ENCODE results near the gene APOA4. TPM values are rescaled to one million over a fixed set of nuclear protein-coding genes. Genes with fewer than 3 reads are reported as not detected.
A peak's percentile ranks its signal among the peaks of the same experiment; 100 is the strongest.

The APOA4 gene
- total RNA-seq, 2 donors from 2014 or later, result not detected

DNA sequence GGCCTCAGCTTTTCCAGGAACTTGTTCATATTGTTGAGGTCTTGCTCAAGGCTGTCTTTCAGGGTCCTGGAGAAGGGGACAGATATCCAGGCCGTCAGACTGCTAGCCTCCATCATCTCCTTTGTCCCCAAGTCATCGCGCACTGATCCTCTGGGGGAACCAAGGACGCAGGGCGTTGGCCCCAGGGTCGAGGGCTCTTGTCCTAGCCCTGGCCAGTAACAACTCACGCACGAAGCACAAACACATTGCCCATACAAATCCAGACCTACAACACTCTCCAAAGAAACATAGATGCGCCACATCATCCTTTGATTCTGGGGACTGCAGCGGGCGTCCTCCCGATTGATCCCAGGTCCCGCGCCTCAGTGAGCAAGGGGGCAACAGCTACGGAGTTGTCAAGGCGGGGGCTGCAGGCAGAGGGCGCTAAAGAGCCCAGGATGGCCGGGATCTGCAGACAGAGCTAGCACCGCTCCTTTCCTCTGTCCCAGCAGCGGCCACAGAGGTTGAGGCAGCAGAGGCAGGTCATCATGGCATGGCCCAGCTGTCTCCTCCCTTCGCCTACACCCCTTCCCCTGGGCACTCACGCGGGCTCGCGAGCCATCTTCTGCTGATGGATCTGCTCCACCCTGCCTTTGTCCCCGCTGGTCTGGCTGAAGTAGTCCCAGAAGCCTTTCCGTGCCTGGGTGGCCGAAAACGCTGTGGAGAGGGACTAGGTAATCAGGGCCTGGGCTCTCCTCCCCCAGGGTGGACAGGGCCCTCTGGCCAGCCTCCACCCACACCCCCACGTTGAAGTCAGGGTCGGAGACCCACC, 31.9 kb downstream of the APOA4 start:
- DNase-seq (peak; percentile 58 to 82), ATAC-seq (peak; percentile 51)
- intact Hi-C loops (cut with DNase I, micrococcal nuclease), result loop anchor here (5.0 to 10.0 kb wide), 2 partner anchors 314 to 316 kb away; no protein-coding TSS in a partner anchor

DNA sequence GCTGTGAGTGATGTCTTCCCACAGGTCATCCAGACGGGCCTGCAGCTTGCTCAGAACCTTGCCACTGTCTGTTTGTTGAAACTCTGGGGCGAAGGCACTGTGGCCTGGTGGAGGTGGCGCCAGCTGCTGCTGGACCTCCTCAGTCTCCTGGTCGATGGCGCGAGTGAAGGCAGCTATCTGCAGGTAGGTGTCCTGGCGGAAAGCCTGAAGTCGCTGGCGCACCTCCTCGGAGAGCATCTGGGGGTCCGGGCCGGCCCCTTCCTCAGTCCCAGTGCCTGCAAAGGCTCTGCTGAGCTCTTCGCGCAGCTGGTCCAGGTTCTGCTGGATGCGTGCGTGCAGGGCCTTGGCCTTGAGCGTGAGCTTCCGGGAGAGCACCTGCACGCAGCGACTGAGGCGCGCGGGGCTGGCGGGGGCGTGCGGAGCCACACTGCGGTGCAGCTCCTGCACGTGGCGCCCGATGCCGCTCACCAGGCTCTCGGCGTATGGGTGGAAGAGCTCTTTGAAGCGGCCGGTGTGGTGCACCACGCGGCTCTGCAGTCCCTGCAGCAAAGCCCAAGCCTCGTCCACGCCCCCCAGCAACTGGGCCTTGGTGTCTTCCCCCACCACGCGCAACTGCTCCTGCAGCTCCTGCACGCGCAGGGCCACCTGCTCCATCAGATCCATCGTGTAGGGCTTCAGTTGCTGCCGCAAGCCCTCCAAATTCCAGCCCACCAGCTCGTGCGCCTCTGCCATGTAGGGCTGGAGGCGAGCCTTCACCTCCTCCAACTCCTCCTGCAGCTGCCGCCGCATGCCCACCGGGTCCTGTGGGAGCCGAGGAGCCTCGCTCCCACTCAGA, 32.7 kb downstream of the APOA4 start:
- intact Hi-C loops (cut with DNase I, micrococcal nuclease), result loop anchor here (5.0 to 10.0 kb wide), 2 partner anchors 314 to 317 kb away; no protein-coding TSS in a partner anchor
- DNase-seq (peak in 1 of 2 donors; percentile 8), ATAC-seq (no peak)

DNA sequence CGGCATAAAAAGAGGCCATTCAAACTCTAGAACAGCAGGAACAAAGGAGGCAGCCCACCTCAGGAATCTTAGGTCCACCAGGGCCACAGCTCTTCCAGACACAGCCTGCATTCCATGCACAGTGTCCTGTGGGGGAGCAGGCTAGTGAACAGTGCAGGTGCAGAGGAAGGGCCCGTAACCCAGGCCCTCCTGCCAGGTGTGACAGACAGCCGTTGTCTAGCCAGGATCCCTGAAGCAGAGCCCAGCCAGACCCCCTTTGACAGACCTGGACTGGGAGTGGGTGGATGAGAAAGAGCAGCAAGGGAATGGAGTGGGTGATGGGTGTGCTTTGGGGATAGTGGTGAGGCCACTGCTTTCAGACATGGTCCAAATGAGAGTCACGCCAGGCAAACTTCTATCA, 34.1 kb downstream of the APOA4 start:
- no peak for DNase-seq
- ATAC-seq, result no peak
- intact Hi-C loops (cut with DNase I, micrococcal nuclease), result no loop called here

DNA sequence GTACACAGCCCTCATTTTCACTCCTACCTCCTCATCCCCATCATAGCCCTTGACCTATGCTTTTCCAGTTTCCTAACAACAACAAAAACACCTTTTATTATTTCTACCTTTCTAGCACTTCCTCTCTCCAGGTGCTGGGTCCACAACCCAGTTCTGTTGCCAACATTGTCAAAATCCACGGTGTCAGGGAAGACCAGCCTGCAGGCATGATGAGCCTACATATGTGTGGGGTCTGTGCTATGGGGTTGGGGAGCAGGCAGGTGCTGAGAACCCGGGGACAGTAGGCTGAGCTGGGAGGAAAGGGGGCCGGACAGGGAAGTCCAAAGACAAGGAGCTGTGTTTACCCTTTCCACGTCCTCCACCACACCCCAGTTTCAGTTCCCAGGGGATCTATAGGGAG, 34.6 kb downstream of the APOA4 start:
- intact Hi-C loops (cut with DNase I, micrococcal nuclease), result no loop called here
- peak in 1 of 2 donors; percentile 10 for DNase-seq
- ATAC-seq, result no peak

DNA sequence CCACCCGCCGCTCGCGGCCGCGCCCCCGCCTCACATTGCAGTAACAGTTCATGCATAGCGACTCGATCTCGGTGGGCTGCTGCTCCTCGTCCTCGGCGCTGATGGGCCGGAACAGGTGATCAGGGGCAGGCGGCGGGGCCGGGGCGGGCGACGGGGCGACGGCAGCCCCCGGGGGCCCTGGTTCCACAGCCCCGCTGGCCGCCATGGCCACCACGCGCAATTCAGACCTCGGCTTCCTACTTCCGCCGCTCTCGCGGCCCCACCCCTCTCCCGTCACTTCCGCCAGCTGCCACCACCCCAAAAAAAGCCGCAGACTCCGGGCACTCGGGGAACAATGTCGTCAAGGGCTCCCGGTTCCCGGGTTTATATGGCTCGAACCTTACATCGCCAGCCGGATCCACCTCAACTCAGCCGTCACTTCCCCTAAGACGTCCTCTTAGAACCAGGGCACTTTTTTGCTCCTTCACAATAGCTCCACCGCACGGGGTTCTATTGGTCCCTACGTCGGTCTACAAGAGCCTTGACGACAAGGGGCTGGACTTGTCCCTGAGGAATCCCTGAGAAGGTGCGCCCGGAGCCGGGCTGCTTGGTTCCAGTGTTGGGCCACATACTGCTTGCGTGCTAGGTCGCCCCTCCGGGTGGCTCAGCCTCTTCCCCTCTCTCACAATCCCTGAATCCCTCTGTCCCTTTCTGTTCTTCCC, 35.2 kb downstream of the APOA4 start, which contains the start of gene ZPR1:
Gene ZPR1, minus strand, starts transcription at position 238 of the 701 bp plus-strand sequence. Its CDS starts 33 bp downstream, at position 205.
- ATAC-seq, result peak; percentile 90
- intact Hi-C loops (cut with DNase I, micrococcal nuclease), result no loop called here
- DNase-seq, result peak; percentile 79 to 92

DNA sequence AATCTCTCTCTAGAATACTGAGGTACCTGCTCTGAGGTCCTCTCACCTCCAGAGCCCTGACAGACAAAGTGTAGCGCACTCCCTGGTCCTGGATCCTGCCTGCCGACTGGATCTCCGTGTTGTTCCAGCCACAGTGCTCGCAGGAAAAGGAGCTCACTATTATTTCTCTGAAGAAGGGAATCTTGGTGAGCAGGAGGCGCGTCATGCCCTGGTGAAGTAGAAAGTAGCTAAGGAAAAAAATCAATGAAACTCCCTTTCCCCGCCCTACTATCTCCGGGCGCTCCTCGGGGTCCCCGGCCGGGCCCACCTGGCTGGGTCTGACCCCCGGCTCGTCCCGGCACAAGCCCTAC, 35.7 kb downstream of the APOA4 start:
- intact Hi-C loops (cut with DNase I, micrococcal nuclease), result no loop called here
- DNase-seq, result no peak
- peak; percentile 18 for ATAC-seq

DNA sequence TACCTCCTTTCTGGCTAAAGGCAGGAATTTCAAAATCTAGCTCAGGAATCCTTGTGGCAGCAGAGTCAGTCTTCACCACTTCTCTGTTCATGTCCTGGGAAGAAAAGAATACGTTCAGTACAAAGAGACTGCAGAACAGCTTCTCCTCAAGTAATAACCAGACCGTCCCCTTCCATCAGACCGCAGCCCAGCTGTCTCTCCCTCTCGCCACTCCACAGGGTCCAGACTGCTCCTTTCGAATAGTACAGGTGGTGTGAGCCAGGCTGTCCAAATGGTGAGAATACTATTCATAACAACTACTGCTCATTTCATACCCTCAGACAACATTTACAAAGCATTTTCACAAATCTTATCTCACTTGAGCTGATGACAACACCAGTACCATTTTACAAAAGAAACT, 36.1 kb downstream of the APOA4 start:
- no peak for ATAC-seq
- no peak for DNase-seq
- intact Hi-C loops (cut with DNase I, micrococcal nuclease), result no loop called here

DNA sequence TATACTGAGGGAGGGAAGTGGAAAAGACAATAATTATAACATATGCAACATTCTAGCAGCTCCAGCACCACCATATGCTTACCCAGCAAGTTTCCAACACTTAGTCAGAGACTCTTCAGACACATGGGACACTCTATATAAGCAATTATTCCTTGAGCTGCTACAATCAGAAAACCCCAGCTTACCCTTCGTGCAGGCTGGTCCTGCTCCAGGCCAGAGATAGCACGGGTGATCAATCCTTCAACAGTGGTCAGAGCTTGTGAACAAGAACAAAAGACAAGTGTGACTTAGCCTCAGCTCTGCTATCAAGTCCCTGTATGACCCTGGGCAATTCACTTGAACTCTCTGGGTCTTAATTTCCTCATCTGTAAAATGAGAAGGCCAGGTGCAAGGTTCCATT, 36.8 kb downstream of the APOA4 start:
- intact Hi-C loops (cut with DNase I, micrococcal nuclease), result no loop called here
- no peak for DNase-seq
- no peak for ATAC-seq

DNA sequence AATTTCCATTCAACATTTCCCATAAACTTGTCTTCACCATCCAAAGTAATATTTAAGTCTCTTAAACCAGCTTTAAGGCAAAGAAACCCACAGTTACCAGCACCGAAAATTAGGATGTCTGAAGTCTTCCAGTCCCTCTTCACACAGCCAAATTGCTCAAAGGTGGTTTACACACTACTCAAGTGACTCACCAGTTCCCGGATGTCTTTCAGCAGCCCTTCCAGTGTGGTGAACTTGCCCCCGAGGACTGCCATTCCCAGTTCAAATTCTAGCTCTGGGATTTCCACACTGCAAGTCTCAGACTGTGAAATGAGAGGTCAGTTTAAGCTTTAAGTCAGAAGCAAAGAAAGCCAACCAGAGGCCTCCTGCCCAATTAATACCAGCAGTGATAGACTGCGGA, 40.4 kb downstream of the APOA4 start:
- intact Hi-C loops (cut with DNase I, micrococcal nuclease), result no loop called here
- no peak for ATAC-seq
- DNase-seq, result no peak

DNA sequence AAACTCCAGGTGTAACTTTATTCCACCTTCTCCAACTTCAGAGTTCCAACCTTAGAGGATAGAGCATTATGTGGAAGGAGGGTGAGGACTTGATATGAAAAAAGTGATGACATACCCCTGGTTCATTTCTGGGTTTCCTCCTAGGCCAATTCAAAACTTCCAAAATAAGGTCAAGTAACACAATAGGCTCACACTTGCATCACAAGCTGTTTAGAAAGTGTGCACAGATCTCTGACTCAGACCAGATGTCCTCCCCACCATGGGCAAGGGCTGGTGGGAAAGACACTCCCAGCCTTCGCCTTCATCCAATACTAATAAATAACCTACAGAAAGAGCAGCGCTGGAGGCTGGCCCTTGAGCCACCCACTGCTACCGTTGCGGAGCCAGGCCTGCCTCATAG, 44.5 kb downstream of the APOA4 start:
- DNase-seq (no peak), ATAC-seq (no peak)
- intact Hi-C loops (cut with DNase I, micrococcal nuclease), result no loop called here

DNA sequence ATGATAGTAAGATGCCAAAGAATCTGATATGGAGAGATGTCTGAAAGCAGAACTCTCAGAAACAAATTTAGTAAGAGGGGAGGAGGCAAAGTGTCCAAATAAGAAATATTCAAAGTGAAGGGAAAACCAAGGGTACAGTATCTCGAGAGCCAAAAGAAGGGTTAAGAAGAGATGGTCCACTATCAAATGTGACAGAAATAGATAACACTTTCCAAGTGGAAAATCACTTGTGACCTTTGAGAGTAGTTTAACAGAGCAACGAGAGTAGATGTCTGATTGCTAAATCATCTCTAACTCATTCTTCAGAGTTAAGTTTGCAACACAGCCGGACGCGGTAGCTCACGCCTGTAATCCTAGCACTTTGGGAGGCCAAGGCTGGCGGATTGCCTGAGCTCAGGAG, 46.0 kb downstream of the APOA4 start:
- DNase-seq (no peak), ATAC-seq (no peak)
- intact Hi-C loops (cut with DNase I, micrococcal nuclease), result no loop called here

DNA sequence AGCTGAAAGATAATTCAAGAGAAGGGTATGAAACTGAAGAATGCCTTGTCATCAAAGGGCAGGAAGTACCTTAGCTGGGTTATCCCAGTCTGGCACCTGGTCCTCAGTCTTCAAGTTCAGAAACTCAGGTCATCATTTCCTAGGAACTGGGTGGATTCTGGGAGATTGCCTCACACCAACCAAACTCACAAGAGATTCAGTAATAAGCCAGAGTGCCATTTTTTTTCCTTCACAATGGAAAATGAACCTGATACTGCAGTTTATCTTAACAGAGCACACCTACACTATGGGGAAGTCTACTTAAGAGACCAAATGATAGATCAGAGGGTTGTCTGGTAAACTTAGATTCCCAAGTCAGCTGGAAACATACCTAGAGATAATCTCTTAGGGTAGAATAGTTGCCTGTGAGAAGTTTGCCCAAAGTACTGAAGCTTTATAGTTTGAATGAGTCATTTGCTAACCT, 46.6 kb downstream of the APOA4 start:
- no peak for DNase-seq
- intact Hi-C loops (cut with DNase I, micrococcal nuclease), result no loop called here
- no peak for ATAC-seq

DNA sequence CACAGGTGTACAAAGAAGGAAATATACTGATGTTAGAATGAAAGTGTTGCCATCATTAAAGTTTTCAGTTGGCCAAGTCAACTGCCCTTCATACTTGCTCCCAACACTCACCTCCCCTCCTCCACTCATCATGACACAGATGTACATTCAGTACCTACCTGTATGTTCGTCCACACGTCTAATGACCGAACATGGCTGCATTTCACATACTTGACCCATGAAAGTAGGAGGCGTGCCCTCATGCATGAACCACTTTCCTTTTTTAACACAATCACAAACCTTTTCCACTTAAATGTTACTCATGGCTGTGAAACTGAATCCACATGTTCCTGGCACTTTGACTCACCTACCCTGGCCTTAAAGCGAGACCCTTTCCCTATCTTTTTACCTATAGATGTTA, 47.1 kb downstream of the APOA4 start:
- ATAC-seq, result no peak
- intact Hi-C loops (cut with DNase I, micrococcal nuclease), result no loop called here
- no peak for DNase-seq

DNA sequence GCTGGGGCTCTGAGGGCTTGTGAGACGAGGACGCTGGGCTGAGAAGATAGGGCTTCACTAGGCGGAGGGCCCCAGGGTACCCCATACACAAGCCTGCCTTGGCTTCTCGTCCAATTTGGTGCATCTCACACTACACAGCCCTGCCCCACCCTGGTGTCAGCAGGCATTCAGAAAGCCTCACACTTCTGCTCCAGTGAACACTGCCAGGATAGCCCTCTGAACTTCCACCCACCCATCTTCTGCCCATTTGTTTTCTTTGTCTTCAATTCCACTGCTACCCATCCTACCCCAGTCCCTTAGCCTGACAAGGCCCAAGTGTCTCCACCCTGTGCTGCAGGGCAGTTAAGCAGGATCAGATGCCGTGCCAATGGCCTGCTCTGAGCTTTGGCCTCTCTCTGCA, 48.4 kb downstream of the APOA4 start:
- DNase-seq (no peak), ATAC-seq (no peak)
- intact Hi-C loops (cut with DNase I, micrococcal nuclease), result no loop called here

DNA sequence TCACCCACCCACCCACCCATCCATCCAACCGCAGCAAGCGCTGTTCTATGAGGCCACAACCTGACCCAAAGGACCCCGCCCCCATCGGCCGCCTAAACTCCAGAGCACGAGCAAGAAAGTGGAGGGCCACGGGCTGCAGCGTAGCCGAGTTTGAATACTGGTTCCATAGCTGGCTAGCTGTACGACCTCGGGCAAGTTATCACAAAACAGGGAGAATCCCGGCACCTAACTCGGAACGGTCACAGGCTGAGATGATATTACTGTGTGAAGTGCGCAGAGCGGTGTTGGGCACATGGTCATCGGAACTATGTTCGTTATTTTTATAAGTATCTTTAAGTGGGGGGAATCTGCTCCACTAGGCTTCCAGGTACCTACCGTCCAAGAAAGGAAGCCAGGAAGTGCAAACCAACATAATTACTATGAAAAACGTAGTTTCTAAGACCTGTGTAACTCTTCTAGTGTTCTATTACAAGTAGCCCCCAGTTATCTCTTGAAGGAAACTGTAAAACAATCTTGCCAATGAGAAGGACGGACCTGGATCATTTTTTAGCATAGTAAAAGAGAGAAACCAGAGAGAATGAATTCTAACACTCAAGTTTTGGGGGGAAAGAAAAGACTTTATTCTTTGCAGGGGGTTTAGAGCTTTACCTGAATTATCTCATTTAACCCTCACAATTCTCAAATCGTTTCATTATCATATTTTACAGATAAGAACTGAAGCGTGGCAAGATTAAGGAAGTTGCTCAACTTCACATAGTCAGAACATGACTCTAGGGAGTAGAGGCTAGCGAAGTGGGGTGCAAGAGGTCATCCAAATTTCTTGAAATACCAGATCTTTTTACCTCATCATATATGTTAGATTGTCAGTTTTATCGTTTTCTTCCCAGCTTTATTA, 49.7 kb downstream of the APOA4 start:
- intact Hi-C loops (cut with DNase I, micrococcal nuclease), result no loop called here
- ATAC-seq (peak; percentile 44), DNase-seq (no peak)

DNA sequence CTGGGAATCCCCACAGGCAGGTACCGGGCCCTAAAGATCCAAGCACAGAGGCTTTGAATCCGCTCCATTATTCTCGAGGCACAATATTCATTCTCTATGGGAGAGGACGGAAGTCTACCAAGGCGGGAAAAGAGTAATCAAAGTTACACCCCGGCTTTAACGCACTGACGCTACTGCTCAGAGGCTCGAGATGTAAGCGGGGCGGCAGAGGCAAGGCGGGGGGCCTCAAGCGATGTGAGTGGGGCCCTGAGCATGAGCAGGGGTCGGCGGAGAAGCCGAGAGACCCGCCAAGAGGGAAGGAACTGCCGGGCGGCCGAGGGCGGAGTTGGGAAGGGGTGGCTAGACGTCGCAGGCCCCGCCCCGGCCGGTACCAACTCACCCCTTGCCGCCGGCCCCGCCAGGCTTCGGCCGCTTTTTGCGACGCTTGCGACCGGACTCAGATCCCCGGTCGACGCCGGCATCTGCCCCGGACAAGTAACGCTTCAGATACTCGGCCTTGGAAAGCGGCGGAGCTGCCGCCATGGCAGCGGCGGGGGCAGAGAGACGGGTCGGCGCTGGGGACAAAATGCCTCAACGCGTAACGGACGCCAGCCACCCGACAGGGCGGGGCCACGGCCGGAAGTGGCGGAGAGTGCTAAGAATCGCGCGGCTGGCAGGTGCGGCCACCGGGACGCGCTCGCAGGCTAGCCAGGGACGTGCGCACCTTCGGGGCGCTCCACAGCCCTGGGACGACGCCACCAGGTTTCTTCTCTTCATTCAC, 50.5 kb downstream of the APOA4 start, which contains the start of gene BUD13:
Gene BUD13, minus strand, starts transcription at position 545 of the 760 bp plus-strand sequence. Its CDS starts 23 bp downstream, at position 522.
- peak; percentile 91 to 96 for DNase-seq
- intact Hi-C loops (cut with DNase I, micrococcal nuclease), result no loop called here
- ATAC-seq, result peak; percentile 93

DNA sequence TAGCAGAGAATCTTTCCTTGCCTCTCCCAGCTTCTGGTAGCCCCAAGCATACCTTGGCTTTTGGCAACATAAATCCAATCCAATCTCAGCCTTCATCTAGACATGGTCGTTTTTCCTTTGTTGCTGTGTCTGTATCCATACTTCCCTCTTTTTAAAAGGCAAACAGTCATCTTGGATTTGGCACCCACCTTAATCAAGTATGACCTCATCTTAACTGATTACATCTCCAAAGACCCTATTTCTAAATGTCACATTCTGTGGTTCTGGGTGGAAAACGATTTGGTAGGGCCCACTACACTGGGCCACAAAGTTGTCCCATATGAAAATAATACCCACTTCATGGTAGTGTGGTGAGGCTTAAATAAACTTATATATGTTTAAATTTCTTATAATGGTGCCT, 51.2 kb downstream of the APOA4 start:
- DNase-seq, result no peak
- intact Hi-C loops (cut with DNase I, micrococcal nuclease), result no loop called here
- ATAC-seq, result no peak

All from left colon (tissue), 2 donors.